CD14-positive monocyte (primary cell): ENCODE measurements around the gene ADAM19. TPM values are rescaled to one million over a fixed set of nuclear protein-coding genes. Genes with fewer than 3 reads are reported as not detected.

ENCODE experiments used
- DNase-seq, 3 donors: peaks; one replicate each; pipeline ENCODE4 v3.0.0-alpha.2; 2011 to 2022
- H2AFZ ChIP-seq: 2 replicates; pipeline ENCODE4 v1.6.0; 2012; ENCODE audit warnings: mild to moderate bottlenecking, low read depth, low read length, inconsistent platforms; ENCODE audit not compliant: insufficient read depth, poor library complexity, severe bottlenecking
- H3K27ac ChIP-seq, 2 donors: 1 replicate in 1 of 2; 2 replicates in 1 of 2; pipeline ENCODE4 v1.5.1; 2012 to 2013; ENCODE audit warnings: low read length in 2 of 2, control low read depth in 1 of 2, inconsistent platforms in 1 of 2, low read depth in 1 of 2, mild to moderate bottlenecking in 1 of 2
- H3K27me3 ChIP-seq, 2 donors: one replicate each; pipeline versions ENCODE4 v1.6.0 to v1.6.1; 2011 to 2013; ENCODE audit warnings: low read length in 2 of 2; ENCODE audit not compliant: control insufficient read depth in 2 of 2, insufficient read depth in 2 of 2
- H3K36me3 ChIP-seq, 2 donors: replicated peaks in 1 of 2; 1 replicate in 1 of 2; 2 replicates in 1 of 2; pipeline versions ENCODE4 v1.5.1 to v1.6.1; 2012 to 2013; ENCODE audit warnings: low read length in 2 of 2, control low read depth in 1 of 2, inconsistent platforms in 1 of 2, mild to moderate bottlenecking in 1 of 2; ENCODE audit not compliant: insufficient read depth in 2 of 2, control insufficient read depth in 1 of 2
- H3K4me1 ChIP-seq, 2 donors: 1 replicate in 1 of 2; 2 replicates in 1 of 2; pipeline versions ENCODE4 v1.5.1 to v1.6.1; 2012 to 2013; ENCODE audit warnings: low read length in 2 of 2, control low read depth in 1 of 2, inconsistent platforms in 1 of 2, mild to moderate bottlenecking in 1 of 2, moderate library complexity in 1 of 2; ENCODE audit not compliant: insufficient read depth in 2 of 2, control insufficient read depth in 1 of 2
- H3K4me2 ChIP-seq: replicated peaks from 2 replicates; pipeline ENCODE3; 2012; ENCODE audit warnings: low read length, moderate library complexity, mild to moderate bottlenecking; ENCODE audit not compliant: poor library complexity, severe bottlenecking; ENCODE audit errors: extremely low read depth
- H3K4me3 ChIP-seq, 3 experiments: fragments of 200-600 bp in 1 of 3; sonication (generic) in 1 of 3; replicated peaks in 1 of 3; 1 replicate in 2 of 3; 2 replicates in 1 of 3; pipeline ENCODE4 v1.5.1; 2011 to 2013; ENCODE audit warnings: low read length in 3 of 3, mild to moderate bottlenecking in 3 of 3, control low read depth in 2 of 3, low read depth in 2 of 3, inconsistent platforms in 1 of 3, moderate library complexity in 1 of 3
- H3K79me2 ChIP-seq: 2 replicates; pipeline ENCODE4 v1.6.0; 2012; ENCODE audit warnings: mild to moderate bottlenecking, control low read depth, inconsistent platforms, low read length, moderate library complexity; ENCODE audit not compliant: insufficient read depth
- H3K9ac ChIP-seq: 2 replicates; pipeline ENCODE4 v1.6.0; 2017; ENCODE audit warnings: low read length, mild to moderate bottlenecking; ENCODE audit not compliant: insufficient read depth, poor library complexity, severe bottlenecking
- H3K9me3 ChIP-seq, 2 donors: replicated peaks in 1 of 2; 1 replicate in 1 of 2; 2 replicates in 1 of 2; pipeline versions ENCODE4 v1.5.1 to v1.6.1; 2012 to 2013; ENCODE audit warnings: low read length in 2 of 2, control low read depth in 1 of 2; ENCODE audit not compliant: control insufficient read depth in 1 of 2, insufficient read depth in 1 of 2
- H4K20me1 ChIP-seq: 2 replicates; pipeline ENCODE4 v1.6.0; 2012; ENCODE audit warnings: mild to moderate bottlenecking, low read length, control low read depth, moderate library complexity; ENCODE audit not compliant: insufficient read depth
- H3K27ac Mint-ChIP-seq, 7 donors: one replicate each; pipeline ENCODE4 v1.8.0; 2020; ENCODE audit warnings: mild to moderate bottlenecking in 7 of 7, mixed read lengths in 7 of 7, moderate library complexity in 6 of 7, inconsistent platforms in 2 of 7
- H3K27me3 Mint-ChIP-seq, 3 donors: one replicate each; pipeline ENCODE4 v1.8.0; 2021 to 2022; ENCODE audit warnings: low read depth in 3 of 3, mild to moderate bottlenecking in 3 of 3, mixed read lengths in 3 of 3, moderate library complexity in 3 of 3, inconsistent platforms in 1 of 3
- H3K36me3 Mint-ChIP-seq, 2 donors: one replicate each; pipeline ENCODE4 v1.8.0; 2020; ENCODE audit warnings: mixed read lengths in 2 of 2, inconsistent platforms in 1 of 2, mild to moderate bottlenecking in 1 of 2
- H3K4me1 Mint-ChIP-seq: one replicate; pipeline ENCODE4 v1.8.0; 2020; ENCODE audit warnings: mild to moderate bottlenecking, mixed read lengths
- H3K4me3 Mint-ChIP-seq, 2 donors: one replicate each; pipeline ENCODE4 v1.8.0; 2020; ENCODE audit warnings: mild to moderate bottlenecking in 2 of 2, mixed read lengths in 2 of 2, moderate library complexity in 1 of 2
- H3K9me3 Mint-ChIP-seq, 7 donors: one replicate each; pipeline ENCODE4 v1.8.0; 2020 to 2022; ENCODE audit warnings: mixed read lengths in 7 of 7, mild to moderate bottlenecking in 6 of 7, moderate library complexity in 6 of 7, inconsistent platforms in 2 of 7
- WGBS: methylation state at CpG from one replicate; pipeline ENCODE4 v1.1.5; 2013; ENCODE audit warnings: missing lambda C conversion rate; ENCODE audit not compliant: insufficient coverage; 5-methylcytosine and 5-hydroxymethylcytosine counted together
- intact Hi-C, 2 donors: fragments of 100-400 bp; cut with micrococcal nuclease; formaldehyde crosslinking; loops; one replicate each; pipeline versions ENCODE4 v1.15.0 to v1.15.1; 2023
- polyA plus RNA-seq, 3 donors: library from polyadenylated mRNA; depleted of rRNA in 1 of 3; unstranded in 2 of 3; stranded (reverse) in 1 of 3; fragments of 300-500 nt in 2 of 3; fragments of >200 nt in 1 of 3; fragmentation: Illumina TruSeq in 2 of 3; gene quantifications; 1 replicate in 2 of 3; 2 replicates in 1 of 3; pipeline ENCODE4 v1.2.3, GENCODE V29; 2012 to 2021
- TF ChIP-seq, protein P1 (sequence below): fragments of 200-600 bp; IDR thresholded peaks from one replicate; pipeline ENCODE4 v1.8.0; 2022; ENCODE audit warnings: antibody characterized with exemption, mild to moderate bottlenecking

ADAM19 gene
- polyA plus RNA-seq, 3 donors: 3.0 to 12.7 (median 6.2) TPM

- Histone ChIP-seq H3K79me2 (no peaks in the 10 kb centered on the region), H3K4me3 (peak overlapping the region in 1 of 3 experiments; percentile 36), H3K9me3 (no peaks in the 10 kb centered on the region), H3K4me2 (peak overlapping the region; percentile 45), H3K27ac (peak overlapping the region in 1 of 2 donors; percentile 85), H4K20me1 (no peaks in the 10 kb centered on the region), H3K27me3 (no peaks in the 10 kb centered on the region), H2AFZ (no peak overlapping the region), H3K36me3 (no peaks in the 10 kb centered on the region), H3K4me1 (peaks cover 43 to 63% of the 10 kb centered on the region in 2 donors), H3K9ac (no peak overlapping the region)
- Mint-ChIP-seq H3K4me1 (peaks cover 52% of the 10 kb centered on the region), H3K9me3 (peaks cover 0 to 2% (median 0%) of the 10 kb centered on the region in 7 donors), H3K36me3 (peaks cover 0 to 1% of the 10 kb centered on the region in 2 donors), H3K27ac (peak overlapping the region; percentile 78 to 96 (median 90)), H3K4me3 (peak overlapping the region in 1 of 2 donors; percentile 48), H3K27me3 (peaks cover 0 to 12% (median 5%) of the 10 kb centered on the region in 3 donors)
- intact Hi-C loops: loop anchor here in 1 of 2 donors (10.0 kb wide), 1 partner anchor 49 kb away; no protein-coding TSS in a partner anchor
- 80% methylated on average over 1 of the region's 12 CpGs for WGBS
- TF ChIP-seq, protein P1, sequence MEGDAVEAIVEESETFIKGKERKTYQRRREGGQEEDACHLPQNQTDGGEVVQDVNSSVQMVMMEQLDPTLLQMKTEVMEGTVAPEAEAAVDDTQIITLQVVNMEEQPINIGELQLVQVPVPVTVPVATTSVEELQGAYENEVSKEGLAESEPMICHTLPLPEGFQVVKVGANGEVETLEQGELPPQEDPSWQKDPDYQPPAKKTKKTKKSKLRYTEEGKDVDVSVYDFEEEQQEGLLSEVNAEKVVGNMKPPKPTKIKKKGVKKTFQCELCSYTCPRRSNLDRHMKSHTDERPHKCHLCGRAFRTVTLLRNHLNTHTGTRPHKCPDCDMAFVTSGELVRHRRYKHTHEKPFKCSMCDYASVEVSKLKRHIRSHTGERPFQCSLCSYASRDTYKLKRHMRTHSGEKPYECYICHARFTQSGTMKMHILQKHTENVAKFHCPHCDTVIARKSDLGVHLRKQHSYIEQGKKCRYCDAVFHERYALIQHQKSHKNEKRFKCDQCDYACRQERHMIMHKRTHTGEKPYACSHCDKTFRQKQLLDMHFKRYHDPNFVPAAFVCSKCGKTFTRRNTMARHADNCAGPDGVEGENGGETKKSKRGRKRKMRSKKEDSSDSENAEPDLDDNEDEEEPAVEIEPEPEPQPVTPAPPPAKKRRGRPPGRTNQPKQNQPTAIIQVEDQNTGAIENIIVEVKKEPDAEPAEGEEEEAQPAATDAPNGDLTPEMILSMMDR: no peak
- peak; percentile 87 to 97 (median 93) for DNase-seq
Measured at GRCh38 chr5:157603333-157604190, 28.0 kb upstream of the ADAM19 start.

DNA sequence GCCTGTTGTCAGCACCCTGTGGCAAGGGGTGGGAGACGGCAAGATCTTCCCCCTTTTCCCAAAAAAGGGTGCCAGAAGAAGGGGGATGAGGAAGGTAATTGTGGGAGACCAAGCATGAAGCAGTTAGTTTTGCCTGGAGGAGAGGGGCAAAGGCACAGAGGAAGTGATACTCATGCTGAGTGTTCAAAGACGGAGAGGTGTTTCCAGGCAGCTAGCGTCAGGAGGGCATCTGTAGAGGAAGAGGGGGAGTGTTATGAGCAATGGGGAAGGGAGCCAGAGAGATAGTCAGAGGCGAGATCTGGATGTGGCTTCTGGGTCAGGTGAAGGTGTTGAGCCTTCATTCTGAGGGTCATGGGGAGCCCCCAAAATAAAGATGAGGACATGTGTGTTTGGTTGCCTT, 26.9 kb upstream of the ADAM19 start:
- 0% methylated on average over 3 of the region's 4 CpGs for WGBS

More for the DNA sequence above, 26.9 kb upstream of the ADAM19 start:
- TF ChIP-seq, protein P1: no peak
- DNase-seq: peak; percentile 46 to 89 (median 75)
- Histone ChIP-seq H4K20me1 (no peaks in the 10 kb centered on the region), H3K4me2 (peak overlapping the region; percentile 29), H3K4me3 (peak overlapping the region in 1 of 3 experiments; percentile 24), H3K27ac (peak overlapping the region; percentile 24 to 85), H3K79me2 (no peaks in the 10 kb centered on the region), H3K4me1 (peaks cover 43 to 53% of the 10 kb centered on the region in 2 donors), H3K27me3 (no peaks in the 10 kb centered on the region), H3K9me3 (no peaks in the 10 kb centered on the region), H3K36me3 (no peaks in the 10 kb centered on the region), H2AFZ (no peak overlapping the region), H3K9ac (no peak overlapping the region)
- H3K27ac Mint-ChIP-seq: peak overlapping the region; percentile 78 to 96 (median 90)
- peaks cover 0 to 2% (median 0%) of the 10 kb centered on the region in 7 donors for H3K9me3 Mint-ChIP-seq
- peaks cover 41% of the 10 kb centered on the region for H3K4me1 Mint-ChIP-seq
- intact Hi-C loops: loop anchor here in 1 of 2 donors (10.0 kb wide), 1 partner anchor 48 kb away; no protein-coding TSS in a partner anchor
- H3K27me3 Mint-ChIP-seq: peaks cover 0 to 8% (median 4%) of the 10 kb centered on the region in 3 donors
- peak overlapping the region in 1 of 2 donors; percentile 49 for H3K4me3 Mint-ChIP-seq
- H3K36me3 Mint-ChIP-seq: peaks cover 0 to 1% of the 10 kb centered on the region in 2 donors
